LoVo (cell line): ENCODE data around the gene TSPAN5.

Experiments
- DNase-seq: peaks from one replicate; pipeline ENCODE4 v3.0.0-alpha.2; 2016; ENCODE audit warnings: low spot score

Gene TSPAN5

DNA sequence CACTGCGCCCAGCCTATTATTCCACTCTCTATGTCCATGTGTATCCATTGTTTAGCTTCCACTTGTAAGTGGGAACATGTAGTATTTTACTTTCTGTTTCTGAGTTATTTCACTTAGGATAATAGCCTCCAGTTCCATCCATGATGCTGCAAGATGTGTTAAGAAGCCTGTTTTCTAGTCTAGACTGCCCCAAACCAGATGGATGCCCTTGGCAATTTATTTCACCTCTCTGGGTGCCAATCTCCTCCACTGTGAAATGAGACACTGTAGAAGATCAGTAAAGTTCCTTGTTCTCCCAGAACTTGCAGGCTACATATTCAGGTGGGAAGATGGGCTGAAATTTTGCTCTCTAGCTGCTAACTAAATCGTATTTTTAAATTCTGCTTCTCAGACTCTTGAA, 72.8 kb downstream of the TSPAN5 start:
- DNase-seq: no peak

DNA sequence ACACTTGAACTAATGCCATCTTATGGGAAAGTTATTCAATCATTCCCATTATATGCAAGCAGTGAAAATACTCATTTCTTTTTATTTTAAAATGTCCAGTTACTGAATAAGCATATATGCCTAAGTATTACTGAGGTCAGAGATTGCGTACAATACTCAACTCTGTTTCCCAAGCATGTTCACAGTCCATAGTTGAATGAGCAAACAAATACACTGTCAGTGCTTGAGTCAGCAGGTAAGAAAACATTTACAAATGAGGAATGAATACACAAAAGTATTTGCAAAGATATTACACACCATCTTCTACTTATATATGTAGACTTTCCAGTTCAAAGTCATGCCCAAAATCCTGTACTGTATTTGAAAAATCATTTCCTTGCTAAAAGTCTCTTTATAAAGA, 74.1 kb downstream of the TSPAN5 start:
- DNase-seq: no peak

DNA sequence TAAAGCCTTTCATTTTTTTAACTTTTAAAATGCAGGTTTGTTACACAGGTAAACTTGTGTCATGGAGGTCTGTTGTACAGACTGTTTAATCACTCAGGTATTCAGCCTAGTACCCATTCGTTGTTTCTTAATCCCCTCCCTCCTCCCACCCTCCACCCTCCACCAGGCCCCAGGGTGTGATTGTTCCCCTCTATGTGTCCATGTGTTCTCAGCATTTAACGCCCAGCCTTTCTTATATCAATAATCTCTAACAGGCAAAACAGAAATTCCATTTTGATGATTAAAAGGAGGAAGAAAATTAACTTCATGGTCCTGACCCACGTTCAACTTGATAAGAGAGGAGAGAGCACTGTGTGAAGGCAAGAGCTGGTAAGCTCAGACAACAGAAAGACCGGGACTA, 75.1 kb downstream of the TSPAN5 start:
- no peak for DNase-seq

DNA sequence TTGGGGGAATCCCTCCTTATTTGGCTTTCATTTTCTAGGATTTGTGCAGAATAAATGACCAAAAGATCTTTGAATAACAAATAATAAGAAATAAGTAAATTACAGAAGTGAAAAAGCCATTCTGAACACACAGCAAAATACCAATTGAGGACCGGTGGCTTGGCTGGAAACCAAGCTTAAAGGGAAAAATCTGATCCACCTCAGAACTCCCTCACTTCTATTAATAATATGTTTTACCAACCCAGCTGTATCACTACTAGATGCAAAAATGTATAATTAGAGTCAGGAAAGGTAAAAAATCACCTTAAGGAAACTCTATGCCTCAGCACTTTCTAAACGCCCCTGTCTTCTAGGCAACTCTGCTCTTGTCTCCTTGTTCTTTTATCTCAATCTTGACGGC, 77.3 kb downstream of the TSPAN5 start:
- no peak for DNase-seq

DNA sequence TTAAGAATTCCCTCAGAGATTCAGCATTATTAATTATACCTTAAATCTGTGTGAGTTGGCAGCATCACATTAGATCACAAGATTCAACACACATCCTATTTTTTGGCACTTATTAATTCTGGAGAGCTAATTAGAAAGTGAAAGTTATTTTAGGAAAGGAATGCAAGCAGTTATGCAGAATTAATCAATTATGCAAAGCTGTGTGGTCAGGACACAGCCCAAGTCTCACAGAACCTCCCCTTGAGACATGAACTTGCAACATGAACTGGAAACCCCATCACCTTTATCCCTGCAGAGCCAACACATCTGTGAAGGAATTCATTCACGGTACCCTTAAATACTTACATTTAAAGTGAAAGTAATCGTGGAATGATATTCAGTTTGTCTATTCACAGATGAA, 80.5 kb downstream of the TSPAN5 start:
- DNase-seq: no peak

DNA sequence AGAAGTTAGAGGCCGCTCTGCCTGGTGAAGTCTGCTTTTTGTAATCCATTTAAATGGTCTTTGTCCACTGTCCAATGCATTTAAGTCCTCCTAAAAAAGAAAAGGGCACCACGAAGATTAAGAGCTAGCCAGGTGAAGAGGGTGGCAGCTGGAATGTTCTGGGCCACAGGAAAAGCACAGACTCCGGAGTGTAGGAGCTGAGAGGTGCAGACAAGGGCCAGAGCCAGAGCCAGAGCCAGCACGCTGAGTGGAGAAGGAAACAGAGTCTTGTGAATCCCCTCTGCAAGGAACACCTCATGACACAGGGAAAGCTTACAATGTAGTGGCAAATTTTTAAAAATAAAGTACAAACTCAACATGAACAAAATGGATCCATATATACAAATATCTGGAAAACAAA, 83.6 kb downstream of the TSPAN5 start:
- DNase-seq: no peak

DNA sequence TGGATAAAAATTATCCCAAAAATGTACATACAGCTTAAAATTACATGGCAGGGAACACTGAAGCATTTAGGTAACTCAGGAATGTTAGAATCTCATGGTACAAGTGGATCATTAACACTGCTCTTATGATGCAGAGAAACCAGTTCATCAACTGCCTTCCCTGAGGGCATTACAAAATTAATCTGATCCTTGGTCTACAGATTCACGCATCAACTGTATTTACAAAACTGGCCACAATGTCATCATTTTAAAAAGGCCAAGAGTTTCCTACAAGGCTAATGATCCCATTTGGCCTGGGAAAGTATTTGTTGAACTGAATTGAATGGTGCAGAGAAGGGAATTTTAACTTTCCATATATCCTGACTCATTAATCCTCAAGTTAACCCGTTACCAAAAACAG, 84.6 kb downstream of the TSPAN5 start:
- DNase-seq: no peak

DNA sequence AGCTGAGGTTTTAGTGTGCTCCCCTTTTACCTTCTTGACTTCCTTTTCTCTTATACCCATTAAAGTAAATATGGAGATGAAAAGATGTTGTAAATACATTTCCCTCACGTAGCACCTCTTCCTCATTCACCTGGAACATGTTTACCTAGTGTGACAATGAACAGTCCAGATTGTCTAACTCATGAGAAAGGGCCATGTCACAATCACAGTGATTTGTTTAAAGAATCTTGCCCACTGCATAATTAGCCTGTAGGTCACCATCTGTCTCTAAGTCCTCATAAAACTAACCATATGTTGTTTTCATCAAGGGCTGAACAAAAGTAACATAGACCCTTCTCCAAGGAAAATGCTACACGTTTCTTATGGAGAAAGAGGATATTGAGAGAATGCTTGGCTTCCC, 85.7 kb downstream of the TSPAN5 start:
- DNase-seq: no peak

DNA sequence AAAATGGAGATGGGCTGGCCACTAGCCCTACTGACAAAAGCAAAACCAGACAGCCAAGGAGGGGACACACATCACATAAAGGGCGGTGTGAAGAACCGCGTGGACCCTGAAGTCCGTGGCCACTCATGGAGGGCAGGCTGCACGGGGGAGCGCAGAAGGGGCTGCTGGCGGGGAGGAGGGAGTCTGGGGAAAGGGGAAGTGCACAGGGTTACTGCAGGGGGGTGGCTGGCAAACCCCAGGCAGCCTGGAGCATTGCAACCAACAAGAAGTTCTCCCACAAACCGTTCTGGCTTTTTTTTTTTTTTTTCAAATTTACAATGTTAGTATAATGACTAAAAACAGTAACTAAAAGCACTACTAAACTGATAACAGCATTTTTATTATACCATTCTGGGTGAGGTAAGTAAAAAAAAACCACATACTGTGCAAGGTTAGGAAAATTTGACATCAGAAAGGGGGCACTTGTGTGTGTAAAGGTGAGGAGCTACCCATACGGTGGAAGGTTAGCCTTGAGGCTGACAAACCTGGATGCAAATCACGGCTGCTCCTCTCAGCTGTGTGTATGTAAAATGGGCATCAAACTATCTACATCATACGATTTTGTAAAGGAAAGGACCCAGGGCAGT, 87.1 kb downstream of the TSPAN5 start:
- no peak for DNase-seq

DNA sequence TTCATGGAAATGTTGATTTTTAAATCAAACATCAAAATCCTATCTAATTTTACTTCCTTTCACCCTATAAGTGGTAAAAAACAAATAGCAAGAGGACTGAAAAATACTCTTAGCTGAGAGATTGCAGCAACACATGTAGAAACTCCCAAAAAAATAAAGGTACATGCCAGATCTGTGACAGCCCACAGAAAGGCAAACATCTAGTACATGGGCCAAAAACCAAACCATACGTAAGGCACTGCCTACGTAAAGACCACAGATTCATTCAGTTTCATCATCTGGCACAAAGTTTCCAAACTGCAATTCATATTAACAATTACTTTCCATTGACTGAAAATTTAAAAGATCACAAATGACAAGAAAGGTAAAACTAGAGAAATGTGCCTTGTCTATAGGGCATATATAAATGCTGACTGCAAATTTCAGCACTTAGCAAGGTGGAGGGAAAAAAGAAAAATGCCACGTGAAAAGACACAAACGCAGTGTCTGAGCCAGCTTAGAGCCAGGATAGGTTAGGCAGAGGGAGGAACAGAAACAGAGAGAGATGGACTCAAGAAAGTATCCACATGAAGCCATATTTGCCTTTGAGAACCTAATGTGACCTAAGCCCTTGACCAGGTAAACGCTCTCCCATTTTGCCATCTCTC, 88.1 kb downstream of the TSPAN5 start:
- DNase-seq: no peak

DNA sequence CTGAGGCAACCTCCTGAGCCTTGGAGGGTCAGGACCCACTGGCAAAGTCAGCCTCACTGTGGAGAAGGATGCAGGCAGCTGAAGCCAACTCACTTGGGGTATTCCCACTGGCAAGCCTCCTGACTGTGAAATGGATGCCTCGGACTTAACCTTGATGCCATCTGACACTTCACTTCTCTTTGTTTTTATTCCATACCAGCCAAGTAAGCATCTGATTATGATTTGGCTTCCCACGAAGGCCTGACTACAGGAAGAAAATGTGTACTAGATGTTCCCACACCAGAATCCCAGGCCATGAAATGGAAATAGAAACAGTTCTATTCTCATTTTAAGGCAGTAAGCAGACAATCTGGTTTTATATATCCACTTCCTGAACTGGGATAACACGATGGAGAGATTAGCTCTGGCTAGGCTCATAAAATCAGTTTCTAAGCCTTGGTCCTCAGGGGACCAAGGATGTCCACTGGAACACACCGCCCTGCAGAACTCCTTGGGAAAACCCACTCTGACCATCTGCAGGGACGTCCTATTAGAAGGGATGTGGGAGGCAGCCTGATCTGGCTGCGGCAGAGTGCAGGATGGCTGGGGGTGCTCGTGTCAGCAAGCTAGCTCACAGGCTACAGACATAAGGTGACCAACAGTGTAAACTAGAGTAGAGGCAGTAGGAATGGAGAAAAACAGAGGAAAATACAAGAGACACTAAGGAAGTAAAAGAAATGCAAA, 89.3 kb downstream of the TSPAN5 start:
- no peak for DNase-seq

DNA sequence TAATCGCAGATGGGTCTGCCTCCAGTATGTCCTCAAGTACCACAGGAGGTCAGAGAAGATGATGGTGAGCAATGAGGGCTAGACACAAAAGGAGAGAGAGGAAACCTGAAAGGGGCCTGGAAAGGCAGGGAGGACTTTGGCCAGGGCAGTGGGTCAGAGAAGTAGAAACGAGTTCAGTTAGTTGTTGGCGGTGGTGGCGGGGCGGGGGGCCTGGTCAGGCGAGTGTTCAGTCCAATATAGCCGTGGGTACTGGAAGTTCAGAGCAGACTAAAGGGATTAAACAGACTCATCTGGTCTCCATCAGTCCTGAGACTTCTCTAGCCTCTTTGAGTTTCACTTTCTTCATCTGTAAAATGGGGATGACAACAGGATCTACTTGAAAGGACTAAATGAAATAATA, 90.8 kb downstream of the TSPAN5 start:
- DNase-seq: no peak

DNA sequence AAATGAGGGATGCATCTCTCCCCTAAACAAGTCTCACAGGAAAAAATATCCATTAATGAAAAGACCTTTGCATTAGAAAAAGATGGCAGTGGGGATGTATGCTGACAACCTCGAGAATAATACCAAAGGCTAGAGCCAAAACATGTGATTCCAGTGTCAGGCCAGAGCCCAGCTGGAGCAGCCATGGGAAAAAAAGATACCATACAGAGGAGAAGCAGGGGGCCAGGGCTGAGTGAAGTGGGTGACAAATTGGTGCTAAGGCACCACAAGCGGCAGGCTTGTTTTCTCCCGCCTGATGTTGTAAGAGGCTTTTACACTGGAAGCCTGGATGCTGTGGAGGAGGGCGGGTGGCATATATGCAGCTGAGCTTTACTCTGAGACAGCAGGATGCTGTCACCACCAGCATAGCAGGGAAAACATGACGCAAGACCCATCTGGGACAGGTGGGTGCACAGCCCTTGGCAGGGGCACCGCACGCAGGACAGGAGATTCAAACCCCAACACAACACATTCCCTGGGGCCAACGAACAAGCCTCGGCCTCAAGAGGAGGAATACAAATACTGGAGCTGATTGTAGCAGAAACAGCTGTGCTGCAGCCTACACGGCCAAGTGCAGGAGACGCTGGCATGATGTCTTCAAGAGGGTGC, 91.9 kb downstream of the TSPAN5 start:
- DNase-seq: no peak

DNA sequence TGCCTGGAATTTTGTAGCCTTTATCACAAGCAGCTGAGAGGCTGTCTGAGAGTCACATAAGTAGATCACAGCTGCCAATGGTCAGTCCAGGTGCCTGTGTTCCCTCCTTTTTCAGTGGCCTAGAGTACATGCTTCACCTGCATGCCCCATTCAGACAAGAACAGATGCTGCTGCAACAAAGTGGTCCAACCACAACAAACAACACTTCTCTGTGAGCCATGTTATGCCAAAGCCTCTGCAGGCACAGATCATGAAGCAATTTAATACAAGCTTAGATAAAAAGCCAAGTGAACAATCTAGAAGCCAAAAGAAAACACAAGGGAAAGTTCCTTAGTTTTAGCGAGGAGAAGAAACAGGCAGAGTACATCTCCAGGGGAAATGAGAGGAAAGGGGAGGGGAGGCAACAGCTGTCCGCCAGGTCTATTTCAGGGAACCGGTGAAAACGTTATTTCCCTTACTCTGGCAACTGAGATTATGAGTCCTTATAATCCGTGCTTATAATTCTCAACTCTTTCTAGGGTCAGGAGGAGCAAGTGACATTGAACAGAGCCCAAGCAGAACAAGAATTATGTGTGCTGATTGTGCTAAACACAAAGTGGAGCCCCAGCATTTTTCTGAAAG, 92.6 kb downstream of the TSPAN5 start:
- DNase-seq: no peak

DNA sequence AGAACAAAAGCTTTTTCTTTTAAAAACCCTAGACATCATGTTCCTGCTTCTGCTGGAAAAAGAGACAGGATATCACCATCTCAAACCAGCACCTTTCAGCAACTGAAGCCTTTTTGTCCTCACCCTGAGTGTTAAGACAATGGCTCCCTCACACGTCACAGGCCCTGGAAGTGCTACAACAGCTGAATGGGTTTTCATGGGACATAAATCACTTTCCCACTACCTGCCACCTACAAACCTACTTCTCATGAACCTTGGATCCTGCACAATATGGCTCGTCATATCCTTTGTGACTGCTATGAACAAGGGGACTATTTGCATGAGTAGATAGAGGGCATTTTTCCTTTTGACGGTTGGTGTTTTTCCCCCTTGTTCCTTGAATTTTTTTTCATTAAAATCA, 93.6 kb downstream of the TSPAN5 start:
- DNase-seq: no peak

DNA sequence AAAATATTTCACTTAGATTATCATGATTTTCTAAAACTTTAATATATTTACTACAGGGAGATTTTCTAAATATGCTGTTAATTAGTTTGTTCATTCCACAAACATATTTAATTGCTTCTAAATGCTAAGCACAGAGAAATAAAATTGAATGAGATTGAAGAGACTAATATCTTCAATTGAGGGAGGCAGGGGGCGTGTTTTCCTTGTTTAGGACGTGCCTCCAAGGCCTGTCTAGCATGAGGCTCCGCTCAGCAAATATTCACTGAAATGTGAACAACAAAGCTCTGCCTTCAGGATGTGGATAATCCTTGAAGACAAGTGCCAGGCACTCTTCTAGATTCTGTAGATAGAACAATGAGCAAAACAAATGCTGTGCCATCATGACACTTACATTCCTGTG, 98.1 kb downstream of the TSPAN5 start:
- no peak for DNase-seq

DNA sequence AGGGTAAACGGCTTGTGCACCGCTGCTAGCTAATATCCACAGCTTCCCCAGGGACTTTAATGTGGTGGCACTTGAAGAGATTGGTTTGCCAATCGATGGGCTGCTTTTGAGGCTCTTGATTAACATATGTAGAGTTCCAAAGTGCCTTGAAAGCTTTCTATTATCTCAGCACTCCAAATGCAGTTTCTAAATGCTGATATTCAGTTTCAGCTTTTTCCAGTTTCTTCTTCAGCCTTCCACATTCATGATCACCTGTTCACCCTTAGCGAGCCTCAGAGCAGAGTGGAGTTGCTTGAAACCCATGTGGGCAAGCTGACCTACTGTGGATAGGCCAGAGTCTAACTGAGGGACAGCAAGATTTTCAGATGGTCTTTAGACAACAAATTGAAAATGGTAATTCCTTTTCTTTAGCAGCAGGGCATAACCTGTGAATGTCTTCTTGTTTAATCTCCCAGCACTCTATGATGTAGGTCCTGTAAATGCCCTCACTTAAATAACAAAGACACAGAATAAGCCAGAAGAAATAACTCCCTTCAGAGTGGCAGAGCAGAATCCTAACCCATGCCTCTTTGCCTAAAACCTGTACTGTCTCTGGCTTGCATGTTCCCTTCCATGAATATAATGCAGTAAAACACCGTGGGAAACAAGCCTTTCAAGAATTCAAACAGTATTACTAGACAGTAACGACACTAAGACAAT, 99.8 kb downstream of the TSPAN5 start:
- DNase-seq: no peak

DNA sequence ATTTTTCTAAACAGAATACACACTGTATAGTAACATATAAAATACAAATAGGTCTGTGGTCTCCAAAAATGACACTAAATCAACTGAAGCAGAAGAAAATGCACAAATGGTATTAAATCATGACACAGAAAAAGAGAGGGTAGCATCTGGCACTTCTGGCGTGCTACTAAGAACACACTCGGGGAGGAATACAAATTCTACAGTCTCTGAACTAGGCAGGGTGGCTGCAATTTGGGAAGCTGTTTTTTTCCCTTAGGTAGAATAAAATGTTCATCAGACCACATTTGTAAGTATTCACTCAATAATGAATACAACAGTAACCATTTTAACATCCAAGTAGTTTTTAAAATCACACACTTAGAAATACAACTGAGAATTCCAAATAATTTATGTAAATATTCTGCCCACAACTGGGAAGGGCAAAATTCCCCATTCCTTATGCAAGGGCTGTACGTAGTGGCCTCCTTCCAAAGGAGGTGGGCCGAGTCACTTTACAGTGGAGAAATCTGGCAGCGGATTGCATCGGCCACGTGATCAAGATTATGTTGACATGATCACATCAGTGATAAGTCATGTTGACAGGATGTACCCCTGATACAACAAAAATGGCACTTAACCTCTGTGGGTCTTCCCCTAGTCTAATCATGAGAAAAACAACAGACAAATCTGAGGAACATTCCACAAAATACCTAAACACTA, 101.1 kb downstream of the TSPAN5 start:
- DNase-seq: no peak

DNA sequence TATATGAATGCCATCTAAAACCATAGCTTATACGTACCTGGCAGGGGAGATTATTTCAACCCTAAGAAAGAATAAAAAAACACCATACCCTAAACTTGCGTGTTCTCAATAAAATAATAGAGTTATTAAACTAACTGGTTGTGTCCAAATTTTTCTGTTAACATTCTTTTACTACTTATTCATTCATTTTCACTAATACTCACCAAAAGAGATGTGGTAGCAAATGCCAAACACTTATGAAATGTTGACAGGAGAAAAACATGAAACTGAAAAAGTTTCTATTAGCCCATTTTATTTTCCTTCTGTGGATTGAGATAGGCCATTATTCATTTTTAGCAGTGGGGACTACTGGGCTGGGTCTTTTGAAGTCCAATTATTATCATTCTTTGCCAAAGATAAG, 102.0 kb downstream of the TSPAN5 start:
- no peak for DNase-seq

DNA sequence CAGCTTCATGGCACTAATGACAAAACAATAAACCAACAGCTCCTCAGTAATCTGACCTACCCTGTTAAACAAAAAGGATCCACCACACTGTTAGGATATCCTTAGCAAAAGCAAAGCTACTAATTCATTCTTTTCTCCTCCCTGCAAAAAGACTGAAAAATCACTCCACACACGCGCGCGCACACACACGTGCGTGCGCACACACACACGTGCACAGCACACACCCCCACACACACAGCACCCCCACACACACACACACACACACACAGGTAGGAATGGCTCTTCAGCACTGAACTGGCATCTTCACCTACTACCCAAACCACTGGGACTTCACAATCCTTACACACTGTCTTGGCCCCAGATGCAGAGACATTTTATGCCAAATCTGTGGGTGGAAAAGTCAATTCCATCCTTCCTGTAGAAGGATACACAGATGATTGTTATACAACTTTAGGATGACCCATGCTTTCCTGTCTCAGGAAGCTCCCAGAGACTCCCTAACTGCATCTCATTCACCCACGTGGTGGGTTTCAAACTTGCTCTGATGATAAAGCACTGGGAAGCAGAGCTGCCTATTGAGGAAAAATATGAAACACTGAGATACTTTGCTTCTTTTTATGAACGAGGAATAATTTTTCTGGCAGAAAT, 102.5 kb downstream of the TSPAN5 start:
- no peak for DNase-seq
